HG03520 (cell line): ENCODE measurements around the gene AK9.
A peak's percentile ranks its signal among the peaks of the same experiment; 100 is the strongest.

Source experiments
- ATAC-seq: cut with Tn5 transposase; IDR thresholded peaks from one replicate; pipeline ENCODE4 v1.9.1; 2021; ENCODE audit warnings: mild to moderate bottlenecking, moderate library complexity; ENCODE audit not compliant: unreplicated experiment

The AK9 gene

GRCh38 chr6:109485266-109485935 lies 205.6 kb downstream of the AK9 start:
- ATAC-seq, result no peak

- no peak for ATAC-seq
Observed at GRCh38 chr6:109484122-109484521, 206.9 kb downstream of the AK9 start.

- ATAC-seq, result peak; percentile 1
Observed at GRCh38 chr6:109483735-109484057, 207.3 kb downstream of the AK9 start.

GRCh38 chr6:109482905-109483734 lies 207.9 kb downstream of the AK9 start, which contains the start of gene ZBTB24:
Gene ZBTB24, minus strand, starts transcription at chr6:109483219. Its CDS starts 1,193 bp downstream, at chr6:109482026.
- ATAC-seq, result peak; percentile 84

GRCh38 chr6:109480993-109481480 lies 210.0 kb downstream of the AK9 start:
- ATAC-seq, result no peak

GRCh38 chr6:109478841-109479624 lies 212.0 kb downstream of the AK9 start:
- no peak for ATAC-seq

GRCh38 chr6:109478222-109478805 lies 212.7 kb downstream of the AK9 start:
- ATAC-seq, result no peak

GRCh38 chr6:109477725-109478124 lies 213.3 kb downstream of the AK9 start:
- ATAC-seq, result peak; percentile 62

GRCh38 chr6:109477184-109477583 lies 213.8 kb downstream of the AK9 start:
- no peak for ATAC-seq

GRCh38 chr6:109475625-109476024 lies 215.4 kb downstream of the AK9 start:
- ATAC-seq, result no peak

- no peak for ATAC-seq
Observed at GRCh38 chr6:109474995-109475394, 216.0 kb downstream of the AK9 start.

- no peak for ATAC-seq
Observed at GRCh38 chr6:109473120-109473519, 217.9 kb downstream of the AK9 start.

- ATAC-seq, result no peak
Observed at GRCh38 chr6:109472132-109472995, 218.6 kb downstream of the AK9 start.

GRCh38 chr6:109471105-109471810 lies 219.7 kb downstream of the AK9 start:
- ATAC-seq, result no peak

GRCh38 chr6:109469591-109470189 lies 221.3 kb downstream of the AK9 start:
- no peak for ATAC-seq

- ATAC-seq, result no peak
Observed at GRCh38 chr6:109467696-109468095, 223.3 kb downstream of the AK9 start.

GRCh38 chr6:109466212-109466923 lies 224.6 kb downstream of the AK9 start:
- no peak for ATAC-seq

- no peak for ATAC-seq
Observed at GRCh38 chr6:109465772-109466171, 225.2 kb downstream of the AK9 start.
